ENCODE measurements around the gene ERN1.

- no peak for TF ChIP-seq CTCF (conservative IDR thresholded peaks at IDR 0.05)
- TF ChIP-seq ZFX (IDR thresholded peaks at IDR 0.05), result peak; percentile 72; the same call in 1 of the 2 replicates
Measured at GRCh38 chr17:64145751-64146417, 15.9 kb upstream of the ERN1 start.
